ENCODE results near the gene YARS1. TPM values are rescaled to one million over a fixed set of nuclear protein-coding genes. Genes with fewer than 3 reads are reported as not detected.
A peak's percentile ranks its signal among the peaks of the same experiment; 100 is the strongest.

YARS1 gene
- 73.2 TPM for total RNA-seq (ENCODE audit: unreplicated experiment)
- long read RNA-seq, transcript YARS-201 (13 exons, 3,238 nt), result major isoform, 39 of 53 reads
- long read RNA-seq, partial matches to known transcripts, result 4 of 53 reads
- long read RNA-seq, other reads (novel, unspliced or antisense), result 9 of 53 reads

- Mint-ChIP-seq H3K36me3 (ENCODE audit: low read depth, unreplicated experiment) (peaks cover 12% of the 10 kb centered on the region), H3K4me1 (ENCODE audit: unreplicated experiment) (peaks cover 27% of the 10 kb centered on the region), H3K27ac (ENCODE audit: unreplicated experiment) (peak within 1 kb of the TSS; percentile 99), H3K27me3 (ENCODE audit: unreplicated experiment) (peaks cover 2% of the 10 kb centered on the region), H3K9me3 (ENCODE audit: unreplicated experiment) (no peaks in the 10 kb centered on the region), H3K4me3 (ENCODE audit: unreplicated experiment) (peak within 1 kb of the TSS; percentile 99)
- TF ChIP-seq CTCF (IDR thresholded peaks at IDR 0.05; ENCODE audit: unreplicated experiment), result no peak
- DNase-seq (ENCODE audit: low spot score), result peak; percentile 100
Observed at GRCh38 chr1:32817159-32817814, at the start of gene YARS1, which contains the start of gene S100PBP. Gene YARS1 (minus strand): TSS chr1:32817358. CDS start chr1:32817244, 114 bp downstream. Gene S100PBP (plus strand): TSS chr1:32817653. CDS start chr1:32826100, 8,447 bp downstream.

- no peaks in the 10 kb centered on the region for H3K9me3 Mint-ChIP-seq (ENCODE audit: unreplicated experiment)
- TF ChIP-seq CTCF (IDR thresholded peaks at IDR 0.05; ENCODE audit: unreplicated experiment), result no peak
- no peak overlapping the region for H3K4me3 Mint-ChIP-seq (ENCODE audit: unreplicated experiment)
- H3K27me3 Mint-ChIP-seq (ENCODE audit: unreplicated experiment), result peaks cover 17% of the 10 kb centered on the region
- DNase-seq (ENCODE audit: low spot score), result no peak
- H3K27ac Mint-ChIP-seq (ENCODE audit: unreplicated experiment), result no peak overlapping the region
- H3K4me1 Mint-ChIP-seq (ENCODE audit: unreplicated experiment), result peaks cover 28% of the 10 kb centered on the region
- H3K36me3 Mint-ChIP-seq (ENCODE audit: low read depth, unreplicated experiment), result peaks cover 10% of the 10 kb centered on the region
Observed at GRCh38 chr1:32865639-32866405, 48.7 kb upstream of the YARS1 start.

GRCh38 chr1:32864375-32865019 lies 47.3 kb upstream of the YARS1 start:
- Mint-ChIP-seq H3K27me3 (ENCODE audit: unreplicated experiment) (peaks cover 13% of the 10 kb centered on the region), H3K4me3 (ENCODE audit: unreplicated experiment) (no peak overlapping the region), H3K4me1 (ENCODE audit: unreplicated experiment) (peaks cover 30% of the 10 kb centered on the region), H3K36me3 (ENCODE audit: low read depth, unreplicated experiment) (peaks cover 10% of the 10 kb centered on the region), H3K9me3 (ENCODE audit: unreplicated experiment) (no peaks in the 10 kb centered on the region), H3K27ac (ENCODE audit: unreplicated experiment) (no peak overlapping the region)
- no peak for TF ChIP-seq CTCF (IDR thresholded peaks at IDR 0.05; ENCODE audit: unreplicated experiment)
- no peak for DNase-seq (ENCODE audit: low spot score)

GRCh38 chr1:32863881-32864245 lies 46.7 kb upstream of the YARS1 start:
- Mint-ChIP-seq H3K4me3 (ENCODE audit: unreplicated experiment) (no peak overlapping the region), H3K4me1 (ENCODE audit: unreplicated experiment) (peaks cover 29% of the 10 kb centered on the region), H3K27me3 (ENCODE audit: unreplicated experiment) (peaks cover 9% of the 10 kb centered on the region), H3K36me3 (ENCODE audit: low read depth, unreplicated experiment) (peaks cover 10% of the 10 kb centered on the region), H3K27ac (ENCODE audit: unreplicated experiment) (no peak overlapping the region), H3K9me3 (ENCODE audit: unreplicated experiment) (no peaks in the 10 kb centered on the region)
- DNase-seq (ENCODE audit: low spot score), result no peak
- TF ChIP-seq CTCF (IDR thresholded peaks at IDR 0.05; ENCODE audit: unreplicated experiment), result no peak

Measured in endothelial cell (in vitro differentiated cells).